GM19395 (cell line): ENCODE results near the gene TRIM14.
"Not testable (repeated sequence)": the region's sequence is repeated elsewhere in the genome, so short reads cannot be mapped to it uniquely, and the experiment has no call there.

Experiments
- ATAC-seq: cut with Tn5 transposase; IDR thresholded peaks from one replicate; pipeline ENCODE4 v1.9.1; 2021; ENCODE audit warnings: mild to moderate bottlenecking, moderate library complexity; ENCODE audit not compliant: unreplicated experiment

TRIM14 gene

GRCh38 chr9:98050351-98050750 is 68.7 kb downstream of the TRIM14 start:
- ATAC-seq, result no peak

GRCh38 chr9:98049288-98050072 is 69.5 kb downstream of the TRIM14 start:
- no peak for ATAC-seq

GRCh38 chr9:98047002-98047401 is 72.0 kb downstream of the TRIM14 start:
- no peak for ATAC-seq

- ATAC-seq, result no peak
Observed at GRCh38 chr9:98046180-98046543, 72.9 kb downstream of the TRIM14 start.

GRCh38 chr9:98045234-98046179 is 73.5 kb downstream of the TRIM14 start:
- peak; percentile 90 for ATAC-seq

GRCh38 chr9:98043915-98044314 is 75.1 kb downstream of the TRIM14 start:
- ATAC-seq, result no peak

GRCh38 chr9:98040212-98040611 is 78.8 kb downstream of the TRIM14 start:
- no peak for ATAC-seq

GRCh38 chr9:98039607-98040017 is 79.4 kb downstream of the TRIM14 start:
- no peak for ATAC-seq

- no peak for ATAC-seq
Observed at GRCh38 chr9:98038958-98039357, 80.1 kb downstream of the TRIM14 start.

- no peak for ATAC-seq
Observed at GRCh38 chr9:98037357-98037756, 81.7 kb downstream of the TRIM14 start.

GRCh38 chr9:98034593-98035546 is 84.2 kb downstream of the TRIM14 start:
- ATAC-seq, result peak; percentile 60

GRCh38 chr9:98031935-98032334 is 87.1 kb downstream of the TRIM14 start:
- no peak for ATAC-seq

- no peak for ATAC-seq
Observed at GRCh38 chr9:98031169-98031568, 87.9 kb downstream of the TRIM14 start.

GRCh38 chr9:98024702-98025101 is 94.3 kb downstream of the TRIM14 start:
- no peak for ATAC-seq

GRCh38 chr9:98022447-98022846 is 96.6 kb downstream of the TRIM14 start:
- no peak for ATAC-seq

- ATAC-seq, result no peak
Observed at GRCh38 chr9:98021306-98022040, 97.5 kb downstream of the TRIM14 start.

GRCh38 chr9:98020476-98021145 is 98.4 kb downstream of the TRIM14 start:
- no peak for ATAC-seq

GRCh38 chr9:98019869-98020268 is 99.2 kb downstream of the TRIM14 start:
- not testable (repeated sequence) for ATAC-seq
